ENCODE data around the gene COQ10B. TPM values are rescaled to one million over a fixed set of nuclear protein-coding genes. Genes with fewer than 3 reads are reported as not detected.
"Not testable (repeated sequence)": the region's sequence is repeated elsewhere in the genome, so short reads cannot be mapped to it uniquely, and the experiment has no call there.

The COQ10B gene
- total RNA-seq, 1 experiment from 2014 or later = 60.9 TPM

DNA sequence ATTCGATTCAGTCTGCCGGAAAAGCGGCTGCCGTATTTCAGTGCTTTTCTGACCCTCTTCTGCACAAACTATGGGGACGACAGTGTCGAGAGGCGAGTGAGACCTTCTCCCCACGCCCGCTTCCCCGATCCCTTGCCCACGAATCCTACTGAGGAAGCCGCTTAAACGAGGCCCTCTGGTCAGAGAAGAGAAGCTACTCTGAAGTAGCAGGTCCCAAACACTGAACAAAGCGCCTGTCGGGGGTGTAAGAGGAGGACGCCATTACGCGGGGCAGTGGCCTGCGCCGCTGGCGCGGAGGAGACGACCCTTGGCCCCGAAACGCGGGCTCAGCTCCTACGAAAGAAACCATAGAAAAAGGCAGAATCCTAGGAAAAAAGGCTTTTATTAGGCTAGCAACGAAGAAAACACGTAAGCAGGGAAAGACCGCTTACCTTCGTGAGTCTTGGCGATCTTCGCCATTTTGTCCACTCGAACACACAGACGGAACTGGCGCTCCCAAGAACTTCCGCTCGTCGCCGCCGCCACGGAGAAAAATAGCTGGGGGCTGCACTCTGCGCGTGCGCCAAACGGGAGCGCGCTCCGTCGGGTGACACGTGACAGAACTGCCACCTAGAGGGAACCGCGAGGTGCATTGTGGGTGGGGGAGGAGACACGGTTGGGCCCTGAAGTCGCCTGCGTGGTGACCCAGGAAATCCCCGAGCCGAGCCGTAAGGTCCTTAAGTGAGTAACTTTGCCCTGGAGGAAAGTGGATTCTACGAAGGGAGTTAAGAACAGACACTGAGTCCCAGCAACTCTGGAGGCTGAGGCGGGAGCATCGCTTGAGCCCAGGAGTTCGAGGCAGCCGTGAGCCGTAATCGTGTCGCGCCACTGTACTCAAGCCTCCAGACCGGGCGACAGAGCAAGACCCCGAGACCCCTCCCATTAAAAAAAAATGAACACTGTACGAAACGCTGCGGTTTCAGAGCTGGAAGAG lies 18.5 kb upstream of the COQ10B start, which contains the start of gene SF3B1:
Gene SF3B1, minus strand, starts transcription at position 488 of the 973 bp plus-strand sequence. Its CDS starts 29 bp downstream, at position 459.
- DNase-seq (ENCODE audit: low read depth in 1 of 2, low spot score in 2 of 2) = peak; percentile 98 to 99
- Histone ChIP-seq H3K27ac (peak within 1 kb of the TSS; percentile 89), H3K4me1 (replicated peaks) (peaks cover 21% of the 10 kb centered on the region), H3K9me3 (replicated peaks) (no peaks in the 10 kb centered on the region), H3K27me3 (replicated peaks) (no peaks in the 10 kb centered on the region), H3K4me3 (peak within 1 kb of the TSS; percentile 70), H3K36me3 (peaks cover 26% of the 10 kb centered on the region)

DNA sequence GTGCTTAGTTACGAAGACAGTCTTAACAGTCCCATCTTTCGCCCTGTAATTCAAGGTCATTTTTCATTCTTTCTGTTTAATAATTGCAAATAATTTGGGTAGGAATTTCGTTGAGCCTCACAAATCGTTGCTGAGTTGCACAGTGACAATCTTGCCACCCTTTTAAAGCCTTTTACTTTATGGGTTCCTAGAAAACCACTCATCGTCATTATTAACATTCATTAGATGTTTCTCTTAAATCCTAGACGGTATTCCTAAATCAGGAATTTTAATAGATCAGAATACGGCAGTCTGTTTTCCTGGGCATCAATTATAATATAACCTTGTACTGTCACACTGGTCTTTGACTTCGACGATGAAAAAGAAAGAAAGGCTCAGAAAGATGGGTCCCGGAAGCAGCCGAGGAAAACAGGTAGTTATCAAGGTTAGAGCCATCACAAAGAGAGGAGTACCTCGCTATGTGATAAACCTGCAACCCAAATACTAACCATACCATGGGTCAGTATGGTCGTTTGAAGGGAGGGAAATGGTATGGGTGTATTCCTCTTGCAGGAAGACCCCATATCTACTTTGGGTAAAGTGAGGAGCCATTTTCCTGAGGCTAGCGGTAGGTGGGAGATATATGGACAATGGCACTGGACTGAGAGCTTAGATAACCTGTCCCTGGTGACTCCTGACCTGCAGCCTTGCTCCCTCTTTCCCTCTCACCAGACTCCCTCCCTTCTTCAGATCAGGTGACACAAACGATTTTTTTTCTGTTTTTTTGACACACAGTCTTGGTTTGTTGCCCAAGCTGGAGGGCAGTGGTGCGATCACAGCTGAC lies 17.5 kb upstream of the COQ10B start:
- Histone ChIP-seq H3K27me3 (replicated peaks) (no peaks in the 10 kb centered on the region), H3K9me3 (replicated peaks) (no peaks in the 10 kb centered on the region)
- DNase-seq (ENCODE audit: low read depth in 1 of 2, low spot score in 2 of 2) = peak in 1 of 2 experiments; percentile 7

DNA sequence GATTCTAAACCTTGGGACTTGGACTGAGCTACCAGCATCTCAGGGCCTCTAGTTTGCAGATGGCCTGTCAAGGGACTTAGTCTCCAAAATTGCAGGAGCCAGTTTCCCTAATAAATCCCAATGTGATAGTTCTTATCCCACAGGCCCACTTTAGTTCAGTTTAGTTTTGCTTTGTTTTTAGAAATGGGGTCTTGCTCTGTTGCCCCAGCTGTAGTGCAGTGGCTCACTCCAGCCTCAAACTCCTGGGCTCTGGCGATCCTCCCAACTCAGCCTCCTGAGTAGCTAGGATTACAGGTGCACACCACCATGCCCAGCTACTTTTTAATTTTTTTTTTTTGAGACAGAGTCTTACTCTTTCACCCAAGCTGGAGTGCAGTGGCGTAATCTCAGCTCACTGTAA lies 16.0 kb upstream of the COQ10B start:
- H3K4me3 ChIP-seq = no peak overlapping the region
- H3K27me3 ChIP-seq (replicated peaks) = no peaks in the 10 kb centered on the region
- H3K27ac ChIP-seq = no peak overlapping the region
- no peaks in the 10 kb centered on the region for H3K9me3 ChIP-seq (replicated peaks)
- no peak for DNase-seq (ENCODE audit: low read depth in 1 of 2, low spot score in 2 of 2)
- peaks cover 22% of the 10 kb centered on the region for H3K36me3 ChIP-seq
- H3K4me1 ChIP-seq (replicated peaks) = peaks cover 21% of the 10 kb centered on the region

More for the DNA sequence above, 17.5 kb upstream of the COQ10B start:
- Histone ChIP-seq H3K36me3 (peaks cover 26% of the 10 kb centered on the region), H3K4me1 (replicated peaks) (peaks cover 21% of the 10 kb centered on the region), H3K27ac (peak overlapping the region; percentile 89), H3K4me3 (peak overlapping the region; percentile 70)

DNA sequence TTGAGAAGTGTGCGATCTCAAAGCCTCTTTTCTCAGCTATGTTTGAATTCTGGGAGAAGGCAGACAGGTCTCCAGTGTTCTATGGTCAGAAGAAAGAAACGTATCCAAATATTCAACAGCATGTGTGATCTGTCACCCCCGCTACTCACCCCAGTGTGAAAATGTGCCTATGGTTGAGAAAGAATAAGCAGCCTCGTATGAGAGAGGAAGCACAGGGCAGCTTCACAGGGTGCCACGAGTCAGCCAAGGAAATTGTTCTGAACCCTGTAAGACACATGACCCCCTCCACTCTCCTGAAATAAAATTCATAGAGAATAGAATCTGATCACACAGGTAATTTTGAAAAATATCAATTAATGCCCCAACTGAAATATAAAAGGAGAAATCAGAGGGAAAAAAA lies 10.5 kb upstream of the COQ10B start:
- H3K4me3 ChIP-seq = no peak overlapping the region
- H3K27ac ChIP-seq = no peak overlapping the region
- H3K27me3 ChIP-seq (replicated peaks) = no peaks in the 10 kb centered on the region
- H3K4me1 ChIP-seq (replicated peaks) = no peaks in the 10 kb centered on the region; the same call in 1 of the 2 replicates
- no peaks in the 10 kb centered on the region for H3K36me3 ChIP-seq
- no peaks in the 10 kb centered on the region for H3K9me3 ChIP-seq (replicated peaks)
- DNase-seq (ENCODE audit: low read depth in 1 of 2, low spot score in 2 of 2) = no peak

DNA sequence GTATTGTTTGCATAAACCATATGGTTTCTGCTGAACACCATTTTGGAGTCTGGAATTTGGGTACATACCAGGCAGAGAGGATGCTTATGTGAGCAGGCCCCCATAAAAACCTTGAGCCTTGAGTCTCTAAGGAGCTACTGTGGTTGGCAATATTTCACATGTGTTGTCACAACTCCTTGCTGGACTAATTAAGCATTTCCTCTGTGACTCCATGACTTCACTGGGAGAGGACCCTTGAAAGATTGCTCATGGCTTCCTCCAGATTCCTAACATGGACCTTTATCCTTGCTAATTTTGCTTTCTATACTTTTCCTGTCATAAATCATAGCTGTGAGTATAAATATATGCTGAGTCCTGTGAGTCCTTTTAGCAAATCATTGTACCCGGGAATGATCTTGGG lies 7.6 kb upstream of the COQ10B start:
- Histone ChIP-seq H3K4me1 (replicated peaks) (no peaks in the 10 kb centered on the region; the same call in 1 of the 2 replicates), H3K27ac (no peak overlapping the region), H3K27me3 (replicated peaks) (no peaks in the 10 kb centered on the region), H3K9me3 (replicated peaks) (no peaks in the 10 kb centered on the region), H3K36me3 (no peaks in the 10 kb centered on the region), H3K4me3 (no peak overlapping the region)
- DNase-seq (ENCODE audit: low read depth in 1 of 2, low spot score in 2 of 2) = no peak

DNA sequence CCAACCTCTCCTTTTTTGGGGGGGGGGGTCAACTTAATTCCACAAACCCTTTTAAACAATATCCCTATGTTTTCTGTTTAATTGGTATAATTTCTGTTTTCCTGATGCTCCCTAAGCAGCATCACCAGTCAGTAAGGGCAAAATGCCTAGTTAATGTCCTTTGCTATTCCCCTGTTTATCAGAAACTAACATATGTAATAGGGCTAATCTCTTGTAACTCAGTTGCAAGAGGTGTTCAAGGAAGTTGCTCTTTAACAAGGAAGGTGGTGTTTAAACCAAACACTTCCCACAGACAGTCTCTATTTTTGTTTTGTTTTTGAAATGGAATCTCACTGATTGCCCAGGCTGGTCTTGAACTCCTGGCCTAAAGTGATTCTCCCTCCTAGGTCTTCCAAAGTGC lies 6.5 kb upstream of the COQ10B start:
- Histone ChIP-seq H3K27ac (no peak overlapping the region), H3K27me3 (replicated peaks) (no peaks in the 10 kb centered on the region), H3K9me3 (replicated peaks) (no peaks in the 10 kb centered on the region), H3K4me1 (replicated peaks) (no peaks in the 10 kb centered on the region; the same call in 1 of the 2 replicates), H3K36me3 (no peaks in the 10 kb centered on the region), H3K4me3 (no peak overlapping the region)
- no peak for DNase-seq (ENCODE audit: low read depth in 1 of 2, low spot score in 2 of 2)

DNA sequence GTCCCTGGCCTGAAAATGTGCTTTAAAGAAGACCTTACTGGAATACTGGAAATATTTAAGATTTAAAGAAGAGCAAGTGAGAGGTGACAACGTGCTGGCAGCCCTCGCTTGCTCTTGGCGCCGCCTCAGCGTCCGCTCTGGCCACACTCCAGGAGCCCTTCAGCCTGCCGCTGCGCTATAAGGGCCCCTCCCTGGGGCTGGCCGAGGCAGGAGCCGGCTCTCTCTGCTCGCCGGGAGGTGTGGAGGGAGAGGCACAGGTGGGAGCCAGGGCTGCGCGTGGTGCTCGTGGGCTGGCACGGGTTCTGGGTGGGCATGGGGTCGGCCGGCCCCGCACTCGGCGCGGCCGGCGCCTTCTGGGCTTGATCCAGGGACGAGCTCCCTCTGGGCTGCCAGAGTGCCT lies 2.9 kb upstream of the COQ10B start:
- Histone ChIP-seq H3K4me1 (replicated peaks) (peaks cover 11% of the 10 kb centered on the region), H3K27ac (no peak overlapping the region), H3K4me3 (no peak overlapping the region), H3K36me3 (peaks cover 6% of the 10 kb centered on the region), H3K27me3 (replicated peaks) (no peaks in the 10 kb centered on the region), H3K9me3 (replicated peaks) (no peaks in the 10 kb centered on the region)
- no peak for DNase-seq (ENCODE audit: low read depth in 1 of 2, low spot score in 2 of 2)

DNA sequence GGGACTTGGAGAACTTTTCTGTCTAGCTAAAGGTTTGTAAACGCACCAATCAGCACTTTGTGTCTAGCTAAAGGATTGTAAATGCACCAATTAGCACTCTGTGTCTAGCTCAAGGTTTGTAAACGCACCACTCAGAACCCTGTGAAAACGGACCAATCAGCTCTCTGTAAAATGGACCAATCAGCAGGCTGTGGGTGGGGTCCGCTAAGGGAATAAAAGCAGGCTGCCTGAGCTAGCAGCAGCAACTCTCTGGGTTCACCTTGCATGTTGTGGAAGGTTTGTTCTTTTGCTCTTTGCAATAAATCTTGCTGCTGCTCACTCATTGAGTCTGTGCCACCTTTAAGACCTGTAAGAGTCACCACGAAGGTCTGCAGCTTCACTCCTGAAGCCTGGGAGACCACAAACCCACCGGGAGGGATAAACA lies 2.4 kb upstream of the COQ10B start:
- H3K4me3 ChIP-seq; H3K9me3 ChIP-seq (replicated peaks); H3K27me3 ChIP-seq (replicated peaks); H3K27ac ChIP-seq; DNase-seq (ENCODE audit: low read depth in 1 of 2, low spot score in 2 of 2): not testable (repeated sequence)
- H3K36me3 ChIP-seq = peaks cover 10% of the 10 kb centered on the region
- peaks cover 11% of the 10 kb centered on the region for H3K4me1 ChIP-seq (replicated peaks)

DNA sequence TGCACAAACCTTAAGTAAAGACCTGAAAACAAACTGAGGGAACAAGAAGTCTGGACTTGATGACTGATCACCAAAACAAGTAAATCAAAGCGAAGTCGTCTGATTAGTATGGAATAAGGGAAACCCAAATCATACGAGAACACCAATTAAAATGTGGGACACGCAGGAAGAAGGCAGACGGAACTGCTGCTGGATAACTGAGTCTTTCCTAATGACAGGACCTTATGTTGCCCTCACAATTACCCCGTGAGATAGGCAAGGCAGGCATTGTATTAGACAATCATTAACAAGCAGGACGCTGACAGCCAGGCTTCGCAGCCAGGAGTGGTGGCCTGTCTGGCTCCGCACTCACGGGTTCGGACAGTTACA lies 614 bp upstream of the COQ10B start:
- H3K4me1 ChIP-seq (replicated peaks) = peaks cover 11% of the 10 kb centered on the region
- H3K27ac ChIP-seq = peak overlapping the region; percentile 80
- peaks cover 10% of the 10 kb centered on the region for H3K36me3 ChIP-seq
- DNase-seq (ENCODE audit: low read depth in 1 of 2, low spot score in 2 of 2) = no peak
- H3K27me3 ChIP-seq (replicated peaks) = no peaks in the 10 kb centered on the region
- no peaks in the 10 kb centered on the region for H3K9me3 ChIP-seq (replicated peaks)
- H3K4me3 ChIP-seq = peak overlapping the region; percentile 81

DNA sequence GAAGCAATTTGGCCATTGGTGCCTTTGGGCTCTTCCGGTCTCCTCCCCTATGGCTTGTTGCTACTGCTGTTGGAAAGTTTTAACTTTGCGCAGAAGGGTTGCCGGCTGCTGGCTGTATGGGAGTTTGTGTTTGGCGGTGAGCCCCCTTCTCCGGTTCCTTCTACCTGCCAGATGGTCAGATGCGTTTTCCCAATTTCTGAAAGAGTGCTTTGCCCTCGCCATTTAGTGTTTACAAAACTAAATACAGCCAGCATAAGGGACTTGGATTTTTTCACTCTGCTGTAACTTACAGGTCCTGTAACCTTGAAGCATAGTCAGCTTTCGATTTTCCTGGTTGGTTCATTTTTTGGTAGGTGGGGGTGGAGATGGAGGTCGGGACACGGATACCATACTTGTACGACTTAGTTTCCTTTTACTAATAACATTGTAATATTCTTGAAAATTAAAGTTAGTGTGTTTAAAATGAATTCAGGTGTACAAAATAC lies 604 bp downstream of the COQ10B start:
- DNase-seq (ENCODE audit: low read depth in 1 of 2, low spot score in 2 of 2) = no peak
- H3K4me1 ChIP-seq (replicated peaks) = peaks cover 11% of the 10 kb centered on the region
- peak overlapping the region; percentile 98 for H3K27ac ChIP-seq
- H3K4me3 ChIP-seq = peak overlapping the region; percentile 81
- H3K36me3 ChIP-seq = peaks cover 10% of the 10 kb centered on the region
- H3K9me3 ChIP-seq (replicated peaks) = no peaks in the 10 kb centered on the region
- no peaks in the 10 kb centered on the region for H3K27me3 ChIP-seq (replicated peaks)

DNA sequence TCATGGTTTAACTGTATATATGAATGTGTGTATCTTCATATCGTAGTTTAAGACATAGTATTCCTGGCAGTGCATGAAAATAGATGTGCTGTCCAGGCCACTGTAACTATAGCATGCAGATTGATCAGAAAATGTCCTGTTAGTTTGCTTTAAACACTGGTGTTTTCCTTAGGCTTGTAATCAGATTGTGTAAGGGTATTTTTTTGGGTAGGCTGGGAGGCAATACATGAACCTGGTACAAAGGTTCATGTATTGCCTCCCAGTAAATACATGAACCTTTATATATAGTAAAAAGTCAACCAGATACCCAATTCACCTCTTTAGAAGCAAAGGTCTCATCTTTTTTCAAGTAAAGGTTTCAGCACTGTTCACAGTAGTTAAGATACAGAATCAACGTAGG lies 1.6 kb downstream of the COQ10B start:
- Histone ChIP-seq H3K27me3 (replicated peaks) (no peaks in the 10 kb centered on the region), H3K4me3 (no peak overlapping the region; the same call in 1 of the 2 replicates), H3K27ac (no peak overlapping the region), H3K4me1 (replicated peaks) (peaks cover 11% of the 10 kb centered on the region), H3K36me3 (peaks cover 17% of the 10 kb centered on the region), H3K9me3 (replicated peaks) (no peaks in the 10 kb centered on the region)
- DNase-seq (ENCODE audit: low read depth in 1 of 2, low spot score in 2 of 2) = no peak

DNA sequence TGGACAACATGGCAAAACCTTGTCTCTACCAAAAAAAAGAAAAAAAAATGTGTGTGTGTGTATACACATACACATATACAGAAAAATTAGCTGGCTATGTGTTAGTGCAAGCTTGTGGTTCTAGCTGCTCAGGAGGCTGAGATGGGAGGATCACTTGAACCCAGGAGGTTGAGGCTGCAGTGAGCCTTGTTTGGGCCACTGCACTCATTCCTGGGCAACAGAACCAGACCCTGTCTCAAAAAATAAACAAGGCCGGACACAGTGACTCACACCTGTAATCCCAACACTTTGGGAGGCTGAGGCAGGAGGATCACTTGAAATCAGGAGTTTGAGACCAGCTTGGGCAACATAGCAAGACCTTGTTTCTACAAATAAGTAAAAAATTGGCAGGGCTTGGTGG lies 2.1 kb downstream of the COQ10B start:
- Histone ChIP-seq H3K4me3 (no peak overlapping the region), H3K27ac (no peak overlapping the region), H3K36me3 (peaks cover 22% of the 10 kb centered on the region)

DNA sequence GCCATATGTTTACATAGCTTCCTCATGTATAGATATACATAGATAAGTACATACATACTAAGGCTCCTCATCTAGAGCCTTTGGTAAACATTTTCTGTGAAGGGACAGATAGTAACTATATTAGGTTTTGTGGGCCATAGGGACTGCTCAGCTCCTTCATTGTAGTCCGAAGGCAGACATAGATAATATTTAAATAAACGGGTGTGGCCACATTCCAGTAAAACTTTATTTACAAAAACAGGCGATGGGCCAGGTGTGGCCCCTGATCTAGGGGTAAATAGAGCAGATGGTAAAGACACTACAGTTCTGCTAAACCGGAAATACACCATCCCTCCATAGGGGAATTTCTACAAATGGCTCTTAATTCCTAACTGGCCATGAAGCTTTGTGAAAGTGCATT lies 7.3 kb downstream of the COQ10B start:
- Histone ChIP-seq H3K36me3 (peaks cover 51% of the 10 kb centered on the region), H3K4me1 (replicated peaks) (no peaks in the 10 kb centered on the region), H3K9me3 (replicated peaks) (no peaks in the 10 kb centered on the region)

More for the DNA sequence above, 2.1 kb downstream of the COQ10B start:
- no peak for DNase-seq (ENCODE audit: low read depth in 1 of 2, low spot score in 2 of 2)
- H3K9me3 ChIP-seq (replicated peaks) = no peaks in the 10 kb centered on the region
- peaks cover 11% of the 10 kb centered on the region for H3K4me1 ChIP-seq (replicated peaks)
- no peaks in the 10 kb centered on the region for H3K27me3 ChIP-seq (replicated peaks)

More for the DNA sequence above, 7.3 kb downstream of the COQ10B start:
- Histone ChIP-seq H3K4me3 (no peak overlapping the region), H3K27ac (no peak overlapping the region), H3K27me3 (replicated peaks) (no peaks in the 10 kb centered on the region)
- DNase-seq (ENCODE audit: low read depth in 1 of 2, low spot score in 2 of 2) = no peak

All from SJSA1 (cell line).